Inferior parietal cortex (tissue), 1 donor: ENCODE results near the gene RNF180.
"Not testable (repeated sequence)": the region's sequence is repeated elsewhere in the genome, so short reads cannot be mapped to it uniquely, and the experiment has no call there.

ENCODE experiments used
- DNase-seq: peaks from one replicate; pipeline ENCODE4 v3.0.0-alpha.2; 2016; ENCODE audit errors: extremely low spot score

RNF180 gene

DNA sequence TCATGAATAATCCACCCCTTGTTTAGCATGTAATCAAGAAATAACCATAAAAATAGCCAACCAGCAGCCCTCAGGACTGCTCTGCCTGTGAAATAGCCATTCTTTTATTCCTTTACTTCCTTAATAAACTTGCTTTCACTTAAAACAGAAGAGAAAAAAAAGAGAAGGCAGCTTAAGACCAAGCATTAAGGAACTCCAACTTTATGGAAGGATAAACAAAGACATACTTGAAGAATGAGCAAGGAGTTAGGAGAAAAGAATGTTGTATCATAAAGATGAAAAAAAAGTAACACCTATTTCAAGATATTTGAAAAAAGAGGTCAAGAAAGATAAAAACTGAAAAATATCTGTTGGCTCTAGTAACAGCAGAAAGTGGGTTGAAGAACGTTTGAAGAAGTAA, 107.6 kb downstream of the RNF180 start:
- DNase-seq, result no peak

DNA sequence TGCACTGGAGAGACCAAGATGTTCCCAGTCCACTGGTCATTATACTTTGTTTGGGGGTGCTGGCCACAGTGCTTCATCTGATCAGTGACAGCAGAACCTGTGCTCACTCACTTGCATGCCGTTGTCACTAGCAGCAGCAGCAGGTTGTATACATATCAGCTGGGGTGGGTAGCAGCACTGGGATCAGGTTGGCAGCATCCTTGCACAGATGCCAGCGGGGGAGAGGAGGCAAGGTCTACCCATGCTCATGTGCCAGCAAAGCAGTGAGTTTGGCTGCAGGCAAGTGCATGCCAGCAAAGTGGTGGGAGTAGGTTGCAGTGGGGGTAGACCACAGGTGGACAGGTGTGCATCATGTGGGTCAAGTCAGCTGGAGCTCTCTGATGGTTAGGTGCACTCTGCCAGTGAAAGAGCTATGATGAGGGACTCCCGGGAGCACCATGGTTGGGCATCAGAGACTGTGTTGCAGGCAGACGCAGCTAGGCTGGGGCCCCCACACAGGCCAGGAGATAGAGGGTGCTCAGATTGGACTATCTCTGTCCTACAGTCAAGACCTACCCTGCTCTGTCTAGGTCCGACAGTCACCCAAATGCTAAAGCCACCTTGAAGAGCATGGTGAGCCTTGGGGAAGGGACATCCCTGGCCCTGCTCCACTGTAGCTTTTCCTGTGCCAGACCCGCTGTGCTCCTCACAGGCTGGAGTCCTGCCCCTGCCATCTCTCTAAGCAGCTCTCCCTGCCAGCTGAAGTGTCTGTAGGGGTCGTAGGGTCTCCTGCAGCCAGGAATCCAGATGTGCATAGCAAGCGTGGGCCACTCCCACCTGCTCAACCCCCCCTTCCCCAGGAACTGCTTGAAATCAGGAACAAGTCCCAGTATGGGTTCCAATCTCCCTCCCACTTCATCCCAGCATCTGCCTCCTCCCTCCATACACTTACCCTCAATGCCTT, 119.8 kb downstream of the RNF180 start:
- DNase-seq, result no peak

DNA sequence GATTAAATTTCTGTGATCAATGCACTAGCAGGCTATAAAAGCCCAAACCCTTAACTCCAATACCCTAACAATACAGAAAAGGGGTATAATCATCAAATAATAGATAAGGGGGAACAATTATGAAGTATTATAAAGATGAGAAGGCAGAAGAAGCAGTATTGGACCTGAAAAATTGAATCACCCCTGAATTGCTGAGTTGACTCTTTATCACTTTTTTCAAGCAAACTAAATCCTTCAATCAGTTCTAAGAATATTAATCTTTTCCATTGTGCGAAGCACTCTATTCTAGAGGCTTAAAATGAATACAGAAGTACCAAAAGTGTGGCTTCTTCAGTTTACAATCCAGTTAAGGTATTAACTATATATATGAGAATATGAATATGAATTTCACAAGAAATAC, 120.7 kb downstream of the RNF180 start:
- no peak for DNase-seq

DNA sequence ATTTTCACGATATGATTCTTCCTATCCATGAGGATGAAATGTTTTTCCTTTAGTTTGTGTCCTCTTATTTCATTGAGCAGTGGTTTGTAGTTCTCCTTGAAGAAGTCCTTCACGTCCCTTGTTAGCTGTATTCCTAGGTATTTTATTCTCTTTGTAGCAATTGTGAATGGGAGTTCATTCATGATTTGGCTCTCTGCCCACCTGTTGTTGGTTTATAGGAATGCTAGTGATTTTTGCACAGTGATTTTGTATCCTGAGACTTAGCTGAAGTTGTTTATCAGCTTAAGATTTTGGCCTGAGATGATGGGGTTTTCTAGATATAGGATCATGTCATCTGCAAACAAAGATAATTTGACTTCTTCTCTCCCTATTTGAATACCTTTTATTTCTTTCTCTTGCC, 122.9 kb downstream of the RNF180 start:
- not testable (repeated sequence) for DNase-seq

DNA sequence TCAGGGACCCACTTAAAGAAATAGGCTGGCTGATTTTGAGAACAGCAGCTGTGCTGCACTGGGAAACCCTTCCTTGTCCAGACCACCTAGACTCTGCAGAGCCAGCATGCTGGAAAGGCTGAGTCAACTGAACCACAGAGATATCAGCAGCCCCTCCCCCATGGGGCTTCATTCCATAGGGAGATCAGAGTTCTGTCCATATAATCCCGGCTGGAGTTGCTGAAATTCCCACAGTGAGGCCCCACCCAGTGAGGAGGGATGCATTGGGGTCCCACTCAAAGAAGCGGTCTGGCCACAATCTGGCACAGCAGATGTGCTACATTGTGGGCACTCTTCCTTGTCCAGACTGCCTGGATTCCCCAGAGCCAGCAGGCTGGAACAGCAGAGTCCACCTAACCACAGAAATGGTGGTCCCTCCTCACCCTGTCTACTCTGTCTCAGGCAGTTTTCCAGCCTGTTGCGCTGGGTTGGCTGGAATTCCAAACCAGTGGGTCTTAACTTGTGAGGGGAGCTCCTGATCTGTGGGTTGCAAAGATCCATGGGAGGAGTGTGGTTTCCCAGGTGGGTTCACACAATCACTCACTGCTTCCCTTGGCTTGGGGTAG, 127.1 kb downstream of the RNF180 start:
- no peak for DNase-seq

DNA sequence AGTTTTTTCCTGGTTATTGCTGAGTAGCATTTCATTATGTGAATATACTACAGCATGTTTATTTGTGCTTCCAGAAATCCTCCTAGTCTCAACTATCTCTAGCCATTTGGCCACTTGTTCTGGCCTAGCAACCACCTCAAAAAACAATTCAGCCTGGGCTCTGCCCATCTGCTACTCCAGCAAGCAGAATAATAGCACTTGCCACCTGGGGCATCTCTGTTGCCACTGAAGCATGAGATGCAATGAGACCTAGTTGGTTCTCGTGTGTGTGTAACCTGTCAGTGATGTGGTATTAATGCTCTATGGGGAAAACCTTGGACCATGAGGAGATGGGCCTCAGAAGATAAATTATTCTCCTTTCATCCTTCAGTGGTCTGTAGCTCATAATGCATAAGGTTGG, 129.5 kb downstream of the RNF180 start:
- DNase-seq, result no peak

DNA sequence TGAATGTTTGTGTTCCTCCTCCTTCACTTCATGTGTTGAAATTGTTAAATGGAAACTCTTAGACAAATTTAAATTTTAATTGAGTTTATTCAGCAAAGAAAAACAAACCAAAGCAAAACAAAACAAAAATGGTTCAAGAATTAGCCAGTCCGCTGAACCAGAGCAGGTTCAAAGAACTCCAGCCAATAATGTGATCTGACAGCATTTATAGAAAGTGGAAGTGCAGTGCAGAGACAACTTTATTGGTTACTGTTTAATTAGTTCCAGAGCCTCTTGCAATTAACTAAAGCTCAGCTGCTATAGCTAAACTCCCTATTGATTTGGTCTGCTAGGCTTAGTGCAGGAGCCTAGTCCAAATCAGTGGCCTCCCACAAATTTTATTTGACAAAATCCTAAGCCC, 132.9 kb downstream of the RNF180 start:
- DNase-seq, result no peak

DNA sequence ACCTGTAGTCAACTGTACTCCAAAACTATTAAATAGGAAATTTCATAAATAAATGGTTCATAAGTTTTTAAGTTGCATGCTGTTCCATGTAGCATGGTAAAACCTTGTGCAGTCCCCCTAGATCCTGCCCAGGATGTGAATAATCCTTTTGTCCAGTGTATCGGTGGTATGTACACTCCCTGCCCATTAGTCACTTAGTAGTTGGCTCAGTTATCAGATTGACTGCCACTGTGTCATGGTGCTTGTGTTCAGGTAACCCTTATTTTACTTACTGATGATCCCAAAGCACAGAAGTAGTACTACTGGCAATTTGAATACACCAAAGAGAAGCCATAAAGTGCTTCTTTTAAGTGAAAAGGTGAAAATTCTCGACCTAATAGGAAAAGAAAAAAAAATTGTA, 134.2 kb downstream of the RNF180 start:
- DNase-seq, result no peak

DNA sequence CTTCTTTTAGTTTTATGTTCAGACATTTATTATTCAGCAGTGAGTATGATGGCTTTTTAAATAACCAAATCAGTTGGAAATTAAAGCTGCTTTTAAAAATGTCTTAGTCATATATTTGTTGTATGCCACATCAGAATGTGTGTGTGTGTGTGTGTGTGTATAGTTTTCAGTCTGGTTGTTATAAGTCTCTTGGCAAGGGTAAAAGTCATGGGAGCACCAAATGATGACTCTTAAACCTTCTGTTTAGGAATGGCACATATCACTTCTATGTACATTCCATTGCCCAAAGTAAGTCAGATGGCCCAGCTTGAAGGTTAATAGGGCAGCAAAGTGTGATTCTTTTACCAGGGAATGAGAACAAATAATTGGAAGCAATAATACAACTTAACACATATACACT, 135.9 kb downstream of the RNF180 start:
- no peak for DNase-seq

DNA sequence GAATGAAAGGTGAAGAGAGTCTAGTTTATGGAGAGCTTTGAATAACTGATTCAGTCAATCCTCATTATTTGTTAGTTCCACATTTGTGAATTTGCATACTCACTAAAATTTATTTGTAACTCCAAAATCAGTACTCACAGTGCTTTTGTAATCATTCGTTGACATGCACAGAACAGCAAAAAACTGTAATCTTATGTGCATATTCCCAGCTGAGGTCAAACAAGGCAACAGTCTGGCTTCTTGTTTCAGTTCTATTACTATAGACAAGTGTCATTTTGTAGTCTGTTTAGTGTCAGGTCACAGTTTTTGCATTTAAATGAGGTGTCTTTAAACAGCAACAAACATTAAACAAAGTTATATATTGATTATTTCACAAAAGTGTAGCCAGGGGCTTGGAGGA, 142.5 kb downstream of the RNF180 start:
- DNase-seq, result no peak

DNA sequence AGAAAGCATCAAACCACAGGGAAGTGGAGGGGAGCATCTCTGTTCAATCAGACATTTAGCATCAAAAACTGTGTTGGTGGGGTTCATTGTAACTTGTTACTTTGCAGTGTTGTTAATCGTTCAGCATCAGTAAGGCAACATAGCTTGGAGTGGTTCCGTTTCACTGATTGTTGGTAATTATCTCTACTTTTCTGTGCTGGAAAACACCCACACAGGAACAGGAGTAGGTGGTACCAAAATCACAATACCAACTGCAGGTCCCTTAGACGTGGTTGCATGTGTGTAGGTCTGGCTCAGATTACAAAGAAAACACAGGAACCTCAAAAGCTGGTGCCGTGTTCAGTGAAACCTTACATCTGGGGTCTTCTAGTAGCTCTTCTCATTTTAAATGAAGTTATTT, 146.8 kb downstream of the RNF180 start:
- no peak for DNase-seq

DNA sequence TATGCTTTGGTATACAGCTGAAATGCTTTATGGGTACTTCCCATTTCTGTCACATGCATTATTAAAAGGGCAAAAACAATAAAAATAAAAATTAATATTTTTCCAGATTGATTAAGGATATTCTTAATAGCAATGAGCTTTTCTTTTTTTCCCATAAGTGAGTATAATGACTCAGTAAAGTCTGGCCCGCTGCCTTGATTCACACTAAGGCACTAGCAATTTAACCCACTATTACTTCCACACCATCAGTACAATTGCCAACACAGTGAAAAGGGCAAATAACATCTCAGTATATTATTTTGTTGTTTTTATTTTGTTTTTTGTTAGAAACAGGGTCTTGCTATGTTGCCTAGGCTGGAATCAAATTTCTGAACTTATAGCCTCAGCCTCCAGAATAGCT, 150.1 kb downstream of the RNF180 start:
- no peak for DNase-seq

DNA sequence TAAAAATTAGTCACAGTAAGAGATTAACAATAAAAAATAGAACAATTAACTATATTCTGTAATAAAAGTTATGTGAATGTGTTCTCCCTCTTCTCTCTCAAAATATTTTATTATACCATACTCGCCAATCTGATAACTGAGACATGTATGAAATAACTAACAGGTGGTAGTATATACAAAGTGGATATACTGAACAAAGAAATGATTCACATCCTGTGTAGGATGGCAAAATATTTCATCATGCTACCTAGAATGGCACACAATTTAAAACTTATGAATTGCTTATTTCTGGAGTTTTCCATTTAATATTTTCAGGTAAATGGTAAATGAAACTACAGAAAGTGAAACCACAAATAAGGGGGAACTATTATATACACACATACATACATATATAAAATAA, 152.5 kb downstream of the RNF180 start:
- DNase-seq, result no peak

DNA sequence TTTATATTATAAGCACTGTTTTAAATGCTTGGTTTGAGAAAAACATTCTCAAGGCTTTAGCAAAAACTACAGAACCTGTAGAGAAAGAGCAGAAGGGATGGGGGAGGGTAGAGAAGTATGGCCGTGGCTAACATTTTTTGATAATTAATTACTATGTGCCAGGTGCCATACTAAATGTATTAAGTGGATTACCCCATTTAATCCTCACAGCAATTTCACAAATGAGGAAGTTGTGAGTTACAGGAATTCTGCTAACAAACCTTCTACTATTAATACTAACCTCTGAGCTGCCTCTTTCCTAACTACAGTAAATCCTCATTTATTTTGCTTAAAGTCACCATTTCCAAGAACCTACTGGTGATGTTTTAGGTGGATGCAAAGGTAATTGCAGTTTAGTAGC, 157.9 kb downstream of the RNF180 start:
- no peak for DNase-seq

DNA sequence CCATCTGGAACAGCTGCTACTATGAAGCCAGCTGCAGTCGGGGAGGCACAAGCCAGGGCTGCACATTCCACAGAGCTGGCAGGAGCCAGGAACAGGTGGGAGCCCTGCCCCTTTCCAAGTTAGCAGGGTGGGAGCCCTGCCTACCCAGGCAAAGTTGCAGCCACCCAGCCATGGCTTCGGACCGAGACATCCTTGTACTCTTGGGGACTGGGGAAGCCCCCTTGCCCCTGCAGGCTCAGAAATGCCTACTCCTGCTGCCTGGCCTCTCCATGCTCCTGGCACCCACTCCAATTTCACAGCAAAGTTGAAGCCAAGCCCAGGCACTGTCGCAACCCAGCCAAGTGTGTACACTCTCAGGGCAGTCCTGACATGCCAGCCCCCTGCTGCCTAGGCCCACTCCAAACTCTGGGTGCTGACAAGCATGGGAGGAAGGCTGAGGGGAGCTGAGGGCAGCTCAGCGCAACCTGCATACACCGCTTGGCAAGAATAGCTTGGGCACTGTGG, 165.1 kb downstream of the RNF180 start:
- DNase-seq, result no peak

DNA sequence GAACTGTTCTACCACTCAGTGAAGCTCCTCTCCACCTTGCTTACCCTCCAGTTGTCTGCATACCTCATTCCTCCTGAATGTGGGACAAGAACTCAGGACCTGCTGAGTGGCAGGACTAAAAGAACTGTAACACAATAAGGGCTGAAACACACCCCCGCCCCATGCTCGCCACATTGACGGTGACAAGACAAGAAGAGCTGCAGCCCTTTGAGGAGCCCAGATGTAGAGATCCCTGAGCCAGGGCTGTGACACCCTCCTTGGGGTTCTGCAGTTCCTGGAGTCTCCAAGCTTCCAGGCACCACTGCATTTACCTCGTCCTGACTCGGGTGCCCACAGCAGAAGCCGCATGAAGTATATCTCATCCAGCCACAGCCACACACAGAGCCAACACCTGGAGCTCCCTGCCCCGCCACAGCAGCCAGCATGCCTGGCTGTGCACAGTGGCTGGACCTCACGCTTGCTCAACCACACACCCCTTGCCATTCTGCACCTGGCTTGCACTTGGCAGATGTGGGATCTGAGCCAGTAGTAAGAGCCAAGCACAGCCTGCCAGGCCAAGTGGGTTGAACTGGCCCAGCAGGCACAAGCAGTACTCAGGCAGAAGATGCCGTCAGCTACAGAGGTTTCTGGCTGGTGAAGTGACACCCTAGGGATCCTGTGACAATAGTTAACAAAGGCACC, 166.1 kb downstream of the RNF180 start:
- DNase-seq, result no peak

DNA sequence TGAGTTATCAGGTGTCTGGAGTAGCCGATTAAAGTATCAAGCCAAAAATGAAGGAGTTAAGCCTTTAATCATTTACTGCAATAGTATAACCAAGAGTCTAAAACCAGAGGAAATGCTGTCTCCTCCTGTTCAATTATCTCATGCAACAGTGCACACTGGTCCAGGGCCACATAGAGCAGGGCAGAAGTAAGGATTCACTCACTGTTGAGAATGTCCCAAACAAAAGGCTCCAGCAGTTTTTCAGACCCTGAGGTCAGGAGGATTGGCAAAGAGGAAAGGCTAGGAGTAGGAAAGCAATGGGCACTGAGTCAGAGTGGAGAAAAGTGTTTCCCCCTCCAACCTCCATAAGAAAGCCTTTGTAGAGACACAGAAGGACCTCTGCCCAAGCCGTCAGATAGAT, 168.2 kb downstream of the RNF180 start:
- no peak for DNase-seq

DNA sequence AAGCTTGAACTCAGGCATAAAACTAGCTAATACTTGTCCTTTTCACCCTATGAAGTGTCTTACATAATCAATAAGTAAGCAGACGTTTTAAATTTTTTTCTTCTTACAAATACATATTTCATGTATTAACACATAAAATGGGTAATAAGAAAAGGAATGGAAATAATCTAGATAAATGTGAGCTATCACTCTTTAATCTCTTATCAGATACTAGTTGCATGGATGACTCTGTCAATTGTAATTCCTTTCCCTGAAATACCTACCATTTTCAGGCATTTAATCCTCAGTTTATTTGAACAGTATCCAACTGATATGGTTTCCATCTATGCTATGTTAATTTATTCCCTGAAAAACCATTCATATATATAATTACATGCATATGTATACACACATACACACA, 174.1 kb downstream of the RNF180 start:
- no peak for DNase-seq

DNA sequence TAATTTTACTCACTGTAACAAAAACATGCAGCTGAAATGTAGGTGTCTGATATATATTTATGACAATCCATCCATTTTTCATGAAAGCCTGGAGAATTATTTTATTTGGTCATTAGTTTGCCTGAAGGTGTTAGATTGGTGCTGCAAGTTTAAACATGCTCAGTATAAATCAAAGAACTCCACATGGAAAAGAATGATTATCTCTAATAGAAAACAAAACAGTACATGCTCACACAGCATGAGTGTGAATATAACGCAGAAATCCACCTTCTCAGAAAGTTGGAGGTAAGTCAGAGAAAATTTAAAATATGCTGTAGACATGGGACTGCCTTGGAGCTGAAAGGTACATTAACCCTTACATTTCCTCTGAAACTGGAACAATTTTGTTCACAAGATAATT, 174.7 kb downstream of the RNF180 start:
- DNase-seq, result no peak

DNA sequence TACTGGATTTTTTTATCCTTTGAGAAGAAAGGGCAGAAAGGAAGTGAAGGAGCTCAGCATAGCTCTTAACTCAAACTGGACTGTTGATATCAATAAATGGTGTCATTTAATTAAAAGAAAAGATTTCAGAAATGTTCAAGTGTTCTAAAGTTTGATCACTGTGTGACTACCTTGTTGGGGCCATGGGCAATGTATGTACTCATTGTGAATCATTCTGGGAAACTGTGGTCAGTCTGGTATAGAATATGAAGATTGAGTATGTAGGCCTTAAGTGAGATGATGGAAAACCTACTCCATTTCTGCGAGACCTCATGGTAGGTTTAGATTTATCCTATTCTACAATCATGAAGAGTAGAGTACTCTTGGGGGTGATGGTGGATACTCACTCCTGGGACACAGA, 175.7 kb downstream of the RNF180 start:
- no peak for DNase-seq

DNA sequence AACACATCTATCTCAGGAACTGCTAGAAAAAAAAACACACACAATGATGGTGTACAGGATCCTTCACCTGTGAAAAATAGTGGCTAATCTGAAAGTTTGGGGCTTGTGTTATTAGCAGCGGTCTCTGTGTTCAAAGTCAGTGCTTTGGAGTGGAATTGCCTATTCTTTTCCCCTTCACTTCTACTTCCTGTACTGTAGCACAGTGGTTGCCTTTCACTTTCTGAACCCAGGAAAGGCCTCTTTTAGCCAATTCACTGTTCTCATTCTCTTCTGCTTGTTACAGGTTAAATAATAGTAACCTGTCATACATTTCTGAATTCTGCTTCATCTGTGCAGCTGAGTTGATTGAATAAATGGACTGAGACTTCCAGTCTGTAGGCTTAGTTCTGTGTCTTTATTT, 178.9 kb downstream of the RNF180 start:
- DNase-seq, result no peak

DNA sequence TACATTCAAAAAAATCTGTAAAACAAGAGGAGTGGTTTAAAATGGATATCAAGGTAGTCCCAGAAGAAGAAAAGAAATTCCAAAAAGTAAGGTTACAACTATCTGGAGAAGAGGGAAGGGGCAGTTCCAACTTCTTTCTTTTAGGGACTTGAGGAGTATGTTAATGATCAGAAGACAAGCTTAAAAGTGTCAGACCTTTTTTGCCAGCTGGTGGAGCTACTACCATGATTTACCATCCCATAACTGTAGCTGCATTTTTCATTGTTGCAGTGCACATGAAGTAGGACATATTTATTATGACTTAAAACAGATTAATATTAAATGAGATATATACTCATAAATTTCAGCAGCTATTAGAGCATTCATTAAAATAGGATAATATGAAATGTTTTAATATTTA, 181.7 kb downstream of the RNF180 start:
- no peak for DNase-seq

DNA sequence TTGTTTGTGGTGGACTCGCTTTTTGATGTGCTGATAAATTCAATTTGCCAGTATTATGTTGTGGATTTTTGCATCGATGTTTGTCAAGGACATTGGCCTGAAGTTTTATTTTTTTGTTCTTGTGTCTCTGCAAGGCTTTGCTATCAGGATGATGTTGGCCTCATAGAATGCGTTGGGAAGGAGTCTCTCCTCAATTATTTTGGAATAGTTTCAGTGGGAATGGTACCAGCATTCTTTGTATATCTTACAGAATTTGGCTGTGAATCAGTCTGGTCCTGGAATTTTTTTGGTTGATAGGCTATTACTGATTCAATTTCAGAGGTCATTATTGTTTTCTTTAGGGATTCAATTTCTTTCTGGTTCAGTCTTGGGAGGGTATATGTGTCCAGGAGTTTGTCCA, 198.8 kb downstream of the RNF180 start:
- no peak for DNase-seq
